Endometrium (tissue), 2 donors: Measurements from ENCODE around the gene CMKLR1.

Experiments
- FAIRE-seq: peaks from 2 replicates; lab custom pipeline; 2012; peaks lifted over from hg19 to GRCh38; lab: Jason Lieb, UNC
- donor health status: control.
- donor health status: control.

The CMKLR1 gene, protein sequence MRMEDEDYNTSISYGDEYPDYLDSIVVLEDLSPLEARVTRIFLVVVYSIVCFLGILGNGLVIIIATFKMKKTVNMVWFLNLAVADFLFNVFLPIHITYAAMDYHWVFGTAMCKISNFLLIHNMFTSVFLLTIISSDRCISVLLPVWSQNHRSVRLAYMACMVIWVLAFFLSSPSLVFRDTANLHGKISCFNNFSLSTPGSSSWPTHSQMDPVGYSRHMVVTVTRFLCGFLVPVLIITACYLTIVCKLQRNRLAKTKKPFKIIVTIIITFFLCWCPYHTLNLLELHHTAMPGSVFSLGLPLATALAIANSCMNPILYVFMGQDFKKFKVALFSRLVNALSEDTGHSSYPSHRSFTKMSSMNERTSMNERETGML

DNA sequence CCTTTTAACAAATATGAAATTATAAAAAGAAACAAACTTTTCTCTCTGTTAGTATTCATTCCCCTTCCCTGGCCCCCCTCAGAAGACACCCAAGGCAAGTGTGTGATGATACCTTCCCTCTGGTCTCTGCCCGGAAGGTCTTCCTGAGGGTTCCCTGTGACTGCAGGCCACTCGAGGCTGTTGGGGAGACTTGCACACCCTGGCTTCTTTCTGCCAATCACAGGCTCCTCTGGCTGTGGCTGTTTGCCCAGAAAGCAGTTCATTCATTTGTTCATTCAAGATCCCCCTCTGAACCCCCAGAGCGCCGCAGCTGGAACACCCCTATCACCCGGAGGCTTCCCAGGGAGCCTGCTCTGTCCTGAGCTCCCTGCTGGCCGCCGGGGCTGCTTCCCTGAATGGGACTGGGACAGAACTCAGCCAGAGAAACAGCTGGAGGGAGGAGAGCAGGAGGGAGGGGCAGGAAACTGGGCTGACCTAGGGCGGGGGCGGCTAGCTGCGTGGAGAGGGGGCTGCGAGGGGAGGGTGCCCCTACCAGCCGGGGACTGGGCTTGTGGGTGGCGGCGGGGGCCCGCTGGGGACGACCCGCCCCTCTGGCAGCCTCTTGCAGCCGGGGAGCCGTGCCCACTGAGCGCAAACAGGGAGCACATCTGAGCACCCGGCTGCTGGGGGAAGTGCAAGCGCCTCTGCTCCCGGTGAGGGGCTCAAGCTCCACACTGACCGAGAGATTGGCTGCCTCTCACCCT lies at the start of gene CMKLR1:
Gene CMKLR1, minus strand, starts transcription at position 397 of the 743 bp plus-strand sequence. CDS start 45,720 bp downstream, outside the sequence.
- FAIRE-seq: no peak

DNA sequence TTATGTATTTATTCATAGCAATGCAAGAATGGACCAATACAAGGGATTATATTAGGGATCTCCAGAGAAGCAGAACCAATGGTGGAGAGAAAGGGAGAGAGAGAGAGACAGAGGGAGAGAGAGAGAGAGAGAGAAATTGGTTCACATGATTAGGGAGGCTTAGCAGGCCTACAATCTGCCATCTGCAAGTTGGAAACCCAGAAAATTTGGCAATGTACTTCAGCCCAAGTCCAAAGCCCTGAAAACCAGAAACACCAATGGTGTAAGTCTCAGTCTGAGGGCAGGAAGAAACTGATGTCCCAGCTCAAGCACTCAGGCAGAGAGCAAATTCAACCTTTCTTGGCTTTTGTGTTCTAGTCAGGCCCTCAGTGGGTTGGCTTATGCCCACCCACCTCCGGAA lies 48.7 kb upstream of the CMKLR1 start:
- FAIRE-seq: no peak

DNA sequence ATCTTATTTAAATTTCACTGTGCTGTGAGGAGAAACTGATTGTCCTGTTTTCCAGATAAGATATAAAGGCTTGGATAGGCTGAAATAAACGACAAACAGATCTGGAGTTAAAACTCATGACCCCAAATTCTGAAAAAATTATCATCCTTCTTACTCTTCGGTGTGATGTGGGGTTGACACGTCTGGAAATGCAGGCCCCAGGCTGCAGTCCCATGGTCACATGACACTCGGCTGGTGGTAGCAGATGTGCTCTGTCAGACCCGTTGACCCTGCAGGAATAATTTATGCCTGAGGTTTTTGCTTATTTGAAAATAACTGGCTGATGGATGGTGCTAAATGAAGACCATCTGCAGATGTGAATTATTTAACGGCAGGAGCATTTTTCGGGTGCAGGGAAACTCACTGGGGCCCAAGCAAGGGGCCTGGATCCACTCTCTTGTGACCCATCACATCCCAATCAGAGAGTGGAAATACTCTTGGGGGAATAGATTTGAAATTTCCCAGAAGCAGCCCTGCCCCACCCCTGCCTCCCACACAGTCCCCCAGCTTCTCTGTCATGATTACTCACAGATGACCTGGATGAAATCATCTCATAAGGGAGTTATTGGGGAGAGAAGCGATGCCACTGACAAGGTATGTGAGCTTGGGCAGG lies 47.7 kb upstream of the CMKLR1 start:
- no peak for FAIRE-seq

GRCh38 chr12:108382437-108382801 lies 43.3 kb upstream of the CMKLR1 start:
- no peak for FAIRE-seq

DNA sequence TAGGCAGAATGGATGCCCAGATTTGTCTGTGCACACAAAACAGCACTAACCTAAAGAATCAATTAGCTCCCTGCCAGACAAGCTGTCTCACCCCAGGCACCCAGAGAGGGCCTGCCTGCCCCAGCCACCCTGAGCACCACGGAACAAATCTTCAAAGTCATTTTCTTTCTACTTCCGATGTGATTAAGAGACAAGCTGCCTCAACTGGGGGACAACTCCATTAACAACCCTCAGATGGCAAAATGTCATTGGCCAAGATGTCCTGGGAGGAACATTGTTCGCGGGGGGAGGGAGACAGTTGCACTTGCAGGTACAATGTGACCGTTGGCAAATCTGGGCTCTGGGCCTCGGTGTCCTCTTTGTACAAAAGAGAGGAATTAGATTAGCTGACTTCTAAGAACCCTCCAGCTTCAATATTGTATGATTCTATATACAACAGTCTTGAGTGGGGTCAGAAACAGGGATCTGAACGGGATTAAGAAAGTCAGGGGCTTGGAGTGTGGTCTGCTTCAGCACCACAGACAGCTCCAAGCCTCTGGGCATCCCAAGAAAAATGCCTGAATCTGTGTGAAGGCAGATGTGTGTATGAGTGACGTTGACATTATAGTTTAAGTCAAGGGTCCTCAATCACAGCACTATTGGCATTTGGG lies 42.8 kb upstream of the CMKLR1 start:
- no peak for FAIRE-seq

DNA sequence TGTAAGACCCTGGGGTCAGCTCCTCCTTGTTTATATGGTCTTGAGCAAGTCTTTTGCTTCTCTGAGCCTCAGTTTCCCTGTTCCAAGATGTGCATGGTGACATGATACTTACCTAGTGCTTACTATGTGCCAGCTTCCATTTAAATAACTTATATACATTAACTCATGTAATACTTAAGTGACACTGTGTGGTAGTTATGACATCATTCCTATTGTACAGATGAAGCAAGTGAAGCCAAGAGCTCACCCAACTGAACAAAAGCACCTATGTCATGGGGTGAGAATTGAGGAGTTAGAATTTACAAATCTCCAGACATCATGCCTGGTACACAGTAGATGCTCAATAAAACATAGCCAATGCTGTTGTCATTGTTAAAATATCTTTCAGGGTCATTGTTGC lies 41.3 kb upstream of the CMKLR1 start:
- FAIRE-seq: no peak

DNA sequence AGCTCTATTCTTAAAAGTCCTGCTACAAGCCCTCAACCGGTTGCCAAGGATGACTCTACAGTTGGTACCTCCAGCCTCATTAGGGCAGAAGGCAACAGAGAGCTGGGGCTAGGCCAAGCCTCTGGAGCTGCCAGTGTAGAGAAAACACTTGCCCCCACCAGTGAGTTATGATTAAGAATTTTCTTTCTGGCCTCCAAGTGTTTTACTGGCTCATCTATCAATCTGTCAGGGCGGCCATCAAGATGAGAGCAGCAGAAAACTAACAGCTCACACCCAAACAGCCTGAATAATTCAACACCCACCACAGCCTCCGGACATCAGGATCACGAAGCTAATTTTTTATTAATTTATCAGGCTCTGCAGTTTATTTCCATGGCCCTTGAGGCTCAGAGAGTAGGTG lies 40.7 kb upstream of the CMKLR1 start:
- no peak for FAIRE-seq

- FAIRE-seq: no peak
These were observed 39.8 kb upstream of the CMKLR1 start for GRCh38 chr12:108378926-108379325.

GRCh38 chr12:108377260-108377659 lies 38.1 kb upstream of the CMKLR1 start:
- no peak for FAIRE-seq

GRCh38 chr12:108375986-108376663 lies 37.0 kb upstream of the CMKLR1 start:
- FAIRE-seq: no peak

- FAIRE-seq: no peak
These were observed 35.6 kb upstream of the CMKLR1 start for GRCh38 chr12:108374596-108375320.

DNA sequence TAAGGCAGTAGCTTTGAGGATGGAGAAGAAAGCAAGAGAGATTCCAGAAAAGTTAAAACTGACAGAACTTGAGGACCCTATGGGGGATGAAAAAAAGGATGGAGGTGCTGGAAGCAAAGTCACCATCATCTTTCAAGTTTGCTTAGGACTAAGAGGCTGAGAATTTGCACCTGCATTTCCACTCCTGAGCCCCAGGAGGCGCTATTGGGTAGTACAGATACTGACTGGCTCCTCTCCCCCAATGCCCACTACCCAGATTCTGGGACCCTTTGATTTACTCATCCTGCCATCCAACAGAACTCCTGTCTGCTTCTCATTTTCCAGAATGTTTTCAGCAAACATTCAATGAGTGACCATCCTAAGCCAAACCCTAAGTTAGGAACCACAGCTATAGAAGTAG lies 34.0 kb upstream of the CMKLR1 start:
- FAIRE-seq: no peak

- no peak for FAIRE-seq
These were observed 32.8 kb upstream of the CMKLR1 start for GRCh38 chr12:108371801-108372344.

DNA sequence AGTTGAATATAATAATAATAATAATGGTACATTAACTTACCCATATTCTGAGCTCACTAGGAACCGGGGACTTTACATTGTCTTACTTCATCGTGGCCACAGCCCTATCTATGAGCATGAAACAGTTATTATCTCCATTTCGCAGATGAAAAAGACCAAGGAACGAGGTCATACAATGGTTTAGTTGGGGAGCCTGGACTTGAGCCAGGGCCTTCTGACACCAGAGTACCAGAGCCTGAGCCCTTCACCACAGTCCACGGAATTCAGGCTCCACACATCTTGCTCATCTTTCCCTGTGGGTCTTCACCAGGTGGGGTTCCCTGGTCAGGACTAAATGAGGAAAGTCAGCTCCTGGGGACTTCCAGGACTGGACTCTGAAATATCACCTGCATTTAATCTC lies 31.3 kb upstream of the CMKLR1 start:
- FAIRE-seq: no peak

DNA sequence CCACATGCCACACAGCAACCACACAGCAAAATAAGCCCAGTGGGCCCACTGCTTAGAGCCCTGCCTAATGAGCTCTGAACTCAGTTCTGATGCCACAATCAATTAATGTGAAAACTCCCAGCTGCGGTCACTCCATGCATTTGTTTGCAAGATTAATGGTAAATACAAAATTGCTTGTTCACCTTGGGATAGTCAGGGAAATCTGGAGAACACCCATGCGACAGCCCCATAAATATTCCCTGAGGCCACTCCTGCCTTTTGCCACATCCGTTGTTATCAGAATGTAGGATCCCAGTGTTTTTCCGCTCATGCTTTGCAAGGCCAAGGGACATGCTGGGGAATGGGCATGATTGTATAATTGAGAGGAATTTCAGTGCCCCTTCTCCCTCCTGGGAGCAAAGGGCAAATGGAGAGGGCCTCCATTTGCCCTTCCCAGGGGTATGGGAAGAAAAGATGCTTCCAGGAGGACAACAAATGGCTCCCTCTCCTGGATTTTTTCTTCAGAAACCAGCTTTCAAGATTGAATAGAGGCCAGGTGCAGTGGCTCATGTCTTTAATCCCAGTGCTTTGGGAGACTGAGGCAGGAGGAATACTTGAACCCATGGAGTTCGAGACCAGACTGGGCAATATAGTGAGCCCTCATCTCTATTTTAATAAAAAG lies 30.8 kb upstream of the CMKLR1 start:
- no peak for FAIRE-seq

- no peak for FAIRE-seq
These were observed 29.0 kb upstream of the CMKLR1 start for GRCh38 chr12:108368089-108368488.

DNA sequence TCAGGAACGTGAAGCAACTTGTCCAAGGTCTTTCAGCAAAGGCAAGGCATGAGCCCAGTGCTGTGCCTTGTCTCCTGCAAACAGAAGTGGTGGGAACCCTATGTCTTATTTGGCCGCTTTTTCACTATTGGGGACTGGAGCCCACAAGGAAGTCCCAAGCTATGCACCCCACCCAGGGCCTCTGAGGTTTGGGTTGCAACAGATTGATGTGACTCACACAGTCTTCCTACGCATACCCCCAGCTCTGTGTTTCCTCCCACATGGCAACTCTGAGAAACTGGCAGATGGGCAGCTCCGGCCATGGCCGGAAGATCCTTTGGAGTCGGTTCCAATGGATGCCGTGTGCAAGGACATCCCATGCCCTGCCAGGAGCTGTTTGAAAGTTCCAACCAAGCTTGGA lies 28.3 kb upstream of the CMKLR1 start:
- FAIRE-seq: no peak

DNA sequence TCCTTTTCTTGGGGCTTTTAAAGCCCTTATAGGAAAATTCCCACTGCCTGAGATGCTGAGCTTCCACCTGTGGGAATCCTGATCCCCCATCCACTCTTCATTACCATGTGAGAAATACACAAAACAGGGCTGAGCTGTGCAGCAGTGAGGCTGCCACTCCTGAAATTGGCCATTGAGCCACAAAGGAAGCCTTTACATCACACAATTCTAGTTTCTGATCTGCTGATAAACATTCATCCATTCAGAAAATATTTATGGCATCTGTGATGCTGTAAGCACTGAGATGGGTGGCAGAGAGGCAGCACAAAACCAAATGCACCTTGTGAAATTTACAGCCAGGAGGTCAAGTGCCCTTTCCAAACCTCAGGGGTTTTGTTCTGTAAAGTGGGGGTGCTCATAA lies 26.2 kb upstream of the CMKLR1 start:
- no peak for FAIRE-seq

DNA sequence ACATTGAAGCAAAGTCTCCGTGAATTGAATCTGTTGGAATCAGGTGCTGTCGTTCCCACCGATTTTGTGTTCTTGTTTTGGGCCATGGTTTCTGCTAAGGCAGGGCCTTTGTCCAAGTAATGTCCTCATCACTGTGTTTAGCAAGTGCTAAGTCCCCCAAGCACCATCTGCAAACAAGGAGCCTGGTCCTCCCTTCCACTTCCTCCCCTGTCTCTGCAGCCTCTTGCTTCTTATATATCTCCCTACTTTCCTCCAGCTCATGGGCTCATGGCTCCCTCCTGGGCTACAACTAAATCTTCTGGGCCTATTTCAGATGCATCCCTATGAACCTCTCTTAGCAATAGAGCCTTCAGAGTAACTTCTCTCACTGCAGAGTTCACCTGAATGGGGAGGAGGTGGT lies 25.8 kb upstream of the CMKLR1 start:
- FAIRE-seq: no peak

- no peak for FAIRE-seq
These were observed 24.5 kb upstream of the CMKLR1 start for GRCh38 chr12:108363565-108363964.

GRCh38 chr12:108363165-108363564 lies 24.1 kb upstream of the CMKLR1 start:
- FAIRE-seq: no peak
